ENCODE results near the gene GPX7.

GPX7 gene

DNA sequence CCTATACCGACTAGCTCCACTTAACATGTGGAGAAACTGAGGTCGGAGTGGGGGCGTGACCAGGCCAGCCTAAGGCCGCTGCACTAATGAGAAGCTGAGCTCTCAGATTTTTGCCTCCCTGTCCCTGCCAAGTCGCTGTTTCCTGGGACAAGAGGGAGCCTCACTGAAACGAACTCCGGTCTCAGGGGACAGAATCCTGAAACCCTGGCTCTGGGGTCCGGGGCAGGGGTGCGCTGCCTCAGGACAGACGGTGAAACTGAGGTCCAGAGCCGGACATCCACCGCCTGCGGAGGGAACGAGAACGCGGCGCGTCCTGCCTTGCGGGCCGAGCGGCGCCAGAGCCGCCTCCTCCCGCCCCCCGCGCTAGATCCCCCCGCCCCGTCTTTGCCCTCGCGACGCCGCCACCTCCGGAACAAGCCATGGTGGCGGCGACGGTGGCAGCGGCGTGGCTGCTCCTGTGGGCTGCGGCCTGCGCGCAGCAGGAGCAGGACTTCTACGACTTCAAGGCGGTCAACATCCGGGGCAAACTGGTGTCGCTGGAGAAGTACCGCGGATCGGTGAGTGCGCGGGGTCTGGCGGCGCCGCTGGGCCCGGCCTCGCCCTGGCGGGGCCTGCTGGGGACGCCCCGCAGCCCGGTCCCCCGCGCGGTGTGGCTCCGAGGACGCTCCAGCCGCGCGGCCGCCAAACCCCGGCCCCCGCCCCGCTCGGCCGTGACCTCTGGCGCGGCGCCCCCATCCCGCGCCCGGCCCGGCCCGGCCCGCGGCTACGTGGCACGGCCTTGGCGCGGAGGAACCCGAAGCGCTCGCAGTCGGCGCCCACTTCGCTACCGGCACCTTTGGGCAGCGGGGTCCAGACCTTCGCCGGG, at the start of gene GPX7:
Gene GPX7 (plus strand): TSS at position 381 of the 865 bp plus-strand sequence. CDS start 39 bp downstream, at position 420.
- ChIA-PET CTCF (no interaction called here), POLR2A (no interaction called here)
- TF ChIP-seq SUZ12 (IDR thresholded peaks at IDR 0.05) = no peak
- no peak for TF ChIP-seq BHLHE40 (IDR thresholded peaks at IDR 0.05; ENCODE audit: borderline replicate concordance)
- TF ChIP-seq NFRKB (IDR thresholded peaks at IDR 0.05) = no peak
- no peak for TF ChIP-seq CTBP1 (IDR thresholded peaks at IDR 0.05; ENCODE audit: borderline replicate concordance)
- TF ChIP-seq, protein P1, sequence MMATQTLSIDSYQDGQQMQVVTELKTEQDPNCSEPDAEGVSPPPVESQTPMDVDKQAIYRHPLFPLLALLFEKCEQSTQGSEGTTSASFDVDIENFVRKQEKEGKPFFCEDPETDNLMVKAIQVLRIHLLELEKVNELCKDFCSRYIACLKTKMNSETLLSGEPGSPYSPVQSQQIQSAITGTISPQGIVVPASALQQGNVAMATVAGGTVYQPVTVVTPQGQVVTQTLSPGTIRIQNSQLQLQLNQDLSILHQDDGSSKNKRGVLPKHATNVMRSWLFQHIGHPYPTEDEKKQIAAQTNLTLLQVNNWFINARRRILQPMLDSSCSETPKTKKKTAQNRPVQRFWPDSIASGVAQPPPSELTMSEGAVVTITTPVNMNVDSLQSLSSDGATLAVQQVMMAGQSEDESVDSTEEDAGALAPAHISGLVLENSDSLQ (IDR thresholded peaks at IDR 0.05) = no peak
- no peak for TF ChIP-seq LEF1 (IDR thresholded peaks at IDR 0.05; ENCODE audit: borderline replicate concordance)
- TF ChIP-seq HDGF (IDR thresholded peaks at IDR 0.05; ENCODE audit: borderline replicate concordance) = no peak
- TF ChIP-seq L3MBTL2 (conservative IDR thresholded peaks at IDR 0.05) = no peak
- TF ChIP-seq TARDBP (IDR thresholded peaks at IDR 0.05) = no peak
- TF ChIP-seq ZNF384 (IDR thresholded peaks at IDR 0.05) = no peak
- no peak for TF ChIP-seq FOXM1 (IDR thresholded peaks at IDR 0.05; ENCODE audit: borderline replicate concordance)
- TF ChIP-seq ELF4 (IDR thresholded peaks at IDR 0.05) = no peak
- TF ChIP-seq FOXK2 (IDR thresholded peaks at IDR 0.05) = no peak
- no peak for TF ChIP-seq ARNT (IDR thresholded peaks at IDR 0.05)
- TF ChIP-seq SP1 (IDR thresholded peaks at IDR 0.05) = no peak
- TF ChIP-seq FOXA1 (IDR thresholded peaks at IDR 0.05) = no peak
- no peak for DNase-seq (ENCODE audit: extremely low spot score)

DNA sequence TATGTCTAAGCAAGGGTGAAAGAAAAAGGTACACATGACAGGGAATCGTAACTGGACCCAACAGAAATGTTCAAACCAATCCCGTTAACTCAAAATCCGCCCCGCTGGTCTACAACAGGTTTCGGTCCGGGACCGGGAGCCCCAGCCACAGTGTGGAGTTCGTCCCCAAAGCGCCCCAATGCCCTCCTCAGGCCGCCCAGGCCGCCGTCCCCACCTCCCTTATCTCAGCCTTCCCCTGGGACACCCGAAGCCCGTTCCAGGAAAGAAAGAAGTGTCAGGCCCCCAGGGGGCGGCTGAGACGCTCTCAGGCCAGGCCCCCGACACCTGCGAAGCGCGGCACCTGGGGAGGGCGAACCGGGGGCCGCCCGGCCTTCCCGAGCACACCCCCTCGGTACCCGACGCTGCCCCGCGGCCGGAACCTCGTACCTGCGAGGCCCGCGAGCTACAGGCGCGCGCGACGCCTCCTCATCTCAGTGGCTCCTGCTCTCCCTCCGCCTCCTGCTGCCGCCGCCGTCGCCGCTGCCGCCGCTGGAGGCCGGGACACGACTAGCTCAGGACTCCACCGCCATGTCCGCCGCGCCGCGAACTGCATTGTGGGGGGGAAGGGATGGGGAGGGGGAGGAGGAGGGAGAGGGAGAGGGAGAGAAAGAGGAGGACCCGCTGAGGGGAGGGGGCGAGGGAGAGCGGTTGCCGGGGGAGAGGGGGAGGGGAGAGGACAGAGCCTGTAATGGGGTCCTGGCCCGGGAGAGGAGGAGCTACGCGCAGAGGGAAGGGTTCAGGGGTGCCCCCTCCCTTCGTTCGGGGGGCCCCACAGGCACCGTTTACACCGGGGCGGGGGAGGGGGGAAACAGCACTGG, 49.4 kb upstream of the GPX7 start, which contains the start of gene TUT4:
Gene TUT4 (minus strand): TSS at position 588 of the 857 bp plus-strand sequence. CDS start 26,812 bp downstream, outside the sequence.
- DNase-seq (ENCODE audit: extremely low spot score) = peak; percentile 76
- TF ChIP-seq ARNT (IDR thresholded peaks at IDR 0.05) (no peak), L3MBTL2 (conservative IDR thresholded peaks at IDR 0.05) (peak; percentile 66; the same call in 1 of the 2 replicates), ZNF384 (IDR thresholded peaks at IDR 0.05) (no peak)
- CTCF ChIA-PET = interaction anchor here (1.6 kb wide), 1 partner anchor 14 kb away, joined by 3 read pairs; no protein-coding TSS in a partner anchor
- POLR2A ChIA-PET = interaction anchor here (0.6 to 2.0 kb wide), 21 partner anchors 12 to 497 kb away, joined by 3 to 27 read pairs (median 4); partner anchors contain the start of genes ORC1, PRPF38A, TXNDC12 and ZYG11A

DNA sequence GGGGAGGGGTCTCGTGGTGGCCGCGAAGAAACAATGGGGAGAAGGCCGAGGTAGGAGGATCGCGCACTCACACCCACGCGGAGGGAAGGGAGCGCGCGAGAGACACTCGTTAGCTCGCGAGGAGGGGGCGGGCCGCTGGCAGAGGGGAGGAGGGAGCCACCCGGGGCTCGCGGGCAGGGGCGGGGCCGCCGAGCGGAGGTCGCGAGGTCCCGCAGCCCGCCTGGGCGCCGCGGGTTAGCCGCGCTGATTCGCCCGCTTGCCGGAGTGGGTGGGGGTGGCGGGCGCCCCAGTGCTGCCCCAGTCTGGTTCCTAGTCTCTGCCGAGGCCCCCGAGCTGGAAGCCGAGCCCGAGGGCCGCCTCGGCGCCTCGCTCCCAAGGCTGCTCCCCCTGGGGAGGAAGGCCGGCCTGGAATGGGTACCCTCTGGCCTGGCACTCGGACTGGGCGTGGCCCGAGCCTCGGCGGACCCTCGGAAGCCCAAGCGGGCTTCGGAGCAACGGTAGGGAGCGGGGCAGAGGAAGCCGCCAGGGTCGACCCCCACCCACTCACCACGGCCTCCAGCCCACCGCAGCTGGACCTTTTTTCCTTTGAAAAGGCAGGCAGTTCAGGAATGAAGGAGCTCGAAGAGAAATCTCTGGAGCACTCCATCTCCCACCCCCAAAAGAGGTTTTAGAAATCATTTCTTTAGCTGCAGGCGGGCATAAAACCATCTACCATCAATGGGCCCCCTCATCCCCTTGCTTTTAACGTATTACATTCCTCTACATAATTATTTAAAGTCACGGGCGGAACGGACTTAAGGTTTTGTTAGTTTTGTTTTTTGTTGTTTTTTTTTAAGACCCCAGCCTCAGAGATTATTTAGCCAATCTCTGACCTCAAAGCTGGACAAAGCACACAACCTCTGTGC, 48.6 kb upstream of the GPX7 start:
- ChIA-PET POLR2A (interaction anchor here (0.6 to 2.0 kb wide), 21 partner anchors 11 to 498 kb away, joined by 3 to 27 read pairs (median 3); partner anchors contain the start of genes ORC1, PRPF38A, TXNDC12 and ZYG11A), CTCF (interaction anchor here (1.6 kb wide), 1 partner anchor 14 kb away, joined by 3 read pairs; no protein-coding TSS in a partner anchor)
- TF ChIP-seq FOXA1 (IDR thresholded peaks at IDR 0.05) = no peak
- 0 out of 2 replicates have a peak, but pooled peaks have one; percentile 58 for TF ChIP-seq LEF1 (IDR thresholded peaks at IDR 0.05; ENCODE audit: borderline replicate concordance)
- no peak for TF ChIP-seq CTBP1 (IDR thresholded peaks at IDR 0.05; ENCODE audit: borderline replicate concordance)
- DNase-seq (ENCODE audit: extremely low spot score) = peak; percentile 81

DNA sequence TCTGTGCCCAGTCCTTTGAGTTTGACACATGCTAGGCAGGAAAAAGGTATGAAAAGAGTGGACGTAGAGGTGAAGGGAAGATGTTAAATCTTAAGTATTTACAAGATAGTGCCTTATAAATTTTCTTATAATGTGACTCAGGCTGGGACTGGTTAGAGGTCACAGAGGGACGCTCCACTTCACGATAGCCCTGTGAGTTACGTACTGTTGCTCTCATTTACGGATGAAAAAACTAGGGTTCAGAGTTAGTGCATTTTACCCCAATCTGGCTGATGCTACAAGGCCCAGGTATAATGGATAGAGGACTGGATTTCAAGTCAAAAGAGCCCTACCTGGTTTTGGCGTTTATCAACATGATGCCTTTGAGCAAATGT, 47.9 kb upstream of the GPX7 start:
- POLR2A ChIA-PET = interaction anchor here (1.0 to 2.0 kb wide), 7 partner anchors 14 to 150 kb away, joined by 3 to 27 read pairs (median 6); partner anchors contain the start of genes ORC1 and PRPF38A
- DNase-seq (ENCODE audit: extremely low spot score) = no peak
- TF ChIP-seq ARNT (IDR thresholded peaks at IDR 0.05) (no peak), BHLHE40 (IDR thresholded peaks at IDR 0.05; ENCODE audit: borderline replicate concordance) (no peak), FOXK2 (IDR thresholded peaks at IDR 0.05) (no peak), ELF4 (IDR thresholded peaks at IDR 0.05) (no peak), LEF1 (IDR thresholded peaks at IDR 0.05; ENCODE audit: borderline replicate concordance) (no peak), SUZ12 (IDR thresholded peaks at IDR 0.05) (no peak), FOXA1 (IDR thresholded peaks at IDR 0.05) (no peak), SP1 (IDR thresholded peaks at IDR 0.05) (no peak), L3MBTL2 (conservative IDR thresholded peaks at IDR 0.05) (no peak), ZNF384 (IDR thresholded peaks at IDR 0.05) (no peak)
- TF ChIP-seq, protein P1 (IDR thresholded peaks at IDR 0.05) = no peak
- CTCF ChIA-PET = interaction anchor here (1.6 kb wide), 1 partner anchor 13 kb away, joined by 3 read pairs; no protein-coding TSS in a partner anchor

DNA sequence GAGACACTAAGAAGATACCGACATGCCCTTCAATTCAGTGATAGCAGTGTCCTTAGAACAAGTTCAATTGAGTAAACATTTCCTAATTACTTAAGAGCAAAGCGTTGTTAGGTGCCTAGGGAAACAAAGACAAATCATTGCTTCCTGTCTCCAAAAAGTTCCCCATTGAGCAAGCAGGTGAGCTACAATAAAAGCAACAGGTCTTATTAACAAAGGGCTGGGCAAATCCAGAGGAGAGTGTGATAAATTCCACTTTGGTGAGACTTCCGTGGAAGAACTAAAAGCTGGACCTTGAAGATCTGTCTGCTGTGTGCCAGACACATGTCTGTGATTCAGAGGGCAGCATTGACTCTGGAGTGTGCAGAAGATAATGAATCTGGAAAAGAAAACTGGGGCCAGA, 47.4 kb upstream of the GPX7 start:
- ChIA-PET CTCF (no interaction called here), POLR2A (no interaction called here)
- no peak for DNase-seq (ENCODE audit: extremely low spot score)
- no peak for TF ChIP-seq CTBP1 (IDR thresholded peaks at IDR 0.05; ENCODE audit: borderline replicate concordance)
- no peak for TF ChIP-seq NFRKB (IDR thresholded peaks at IDR 0.05)
- TF ChIP-seq ARNT (IDR thresholded peaks at IDR 0.05) = no peak
- no peak for TF ChIP-seq HDGF (IDR thresholded peaks at IDR 0.05; ENCODE audit: borderline replicate concordance)
- TF ChIP-seq L3MBTL2 (conservative IDR thresholded peaks at IDR 0.05) = no peak
- no peak for TF ChIP-seq SP1 (IDR thresholded peaks at IDR 0.05)
- TF ChIP-seq SUZ12 (IDR thresholded peaks at IDR 0.05) = no peak
- TF ChIP-seq LEF1 (IDR thresholded peaks at IDR 0.05; ENCODE audit: borderline replicate concordance) = no peak
